GM23338 (cell line): ENCODE measurements around the gene SELE.

Source experiments
- ETS1 ChIP-seq: IDR thresholded peaks from 2 replicates; pipeline ENCODE4 v1.6.1; 2016; ENCODE audit warnings: antibody characterized with exemption
- EZH2 ChIP-seq: fragments of 200-600 bp; sonication (generic); IDR thresholded peaks from one replicate; pipeline ENCODE4 v1.8.0; 2017; ENCODE audit warnings: antibody characterized with exemption, mild to moderate bottlenecking, low read depth; ENCODE audit not compliant: unreplicated experiment
- EZH2phosphoT487 ChIP-seq: fragments of 200-600 bp; sonication (generic); IDR thresholded peaks from one replicate; pipeline ENCODE4 v1.8.1; 2018; ENCODE audit warnings: antibody characterized with exemption; ENCODE audit not compliant: unreplicated experiment
- TF ChIP-seq, protein P1 (sequence below), 2 experiments: fragments of 200-600 bp in 1 of 2; sonication (generic) in 1 of 2; conservative IDR thresholded peaks; 2 replicates each; pipeline versions ENCODE4 v1.5.1 to v1.6.1; 2016 to 2017; ENCODE audit warnings: antibody characterized with exemption in 2 of 2, low read depth in 2 of 2, mild to moderate bottlenecking in 2 of 2, moderate library complexity in 1 of 2
- TF ChIP-seq, protein P2 (sequence below): IDR thresholded peaks from one replicate; pipeline ENCODE4 v1.6.1; 2018; ENCODE audit warnings: antibody characterized with exemption; ENCODE audit not compliant: unreplicated experiment

DNA sequence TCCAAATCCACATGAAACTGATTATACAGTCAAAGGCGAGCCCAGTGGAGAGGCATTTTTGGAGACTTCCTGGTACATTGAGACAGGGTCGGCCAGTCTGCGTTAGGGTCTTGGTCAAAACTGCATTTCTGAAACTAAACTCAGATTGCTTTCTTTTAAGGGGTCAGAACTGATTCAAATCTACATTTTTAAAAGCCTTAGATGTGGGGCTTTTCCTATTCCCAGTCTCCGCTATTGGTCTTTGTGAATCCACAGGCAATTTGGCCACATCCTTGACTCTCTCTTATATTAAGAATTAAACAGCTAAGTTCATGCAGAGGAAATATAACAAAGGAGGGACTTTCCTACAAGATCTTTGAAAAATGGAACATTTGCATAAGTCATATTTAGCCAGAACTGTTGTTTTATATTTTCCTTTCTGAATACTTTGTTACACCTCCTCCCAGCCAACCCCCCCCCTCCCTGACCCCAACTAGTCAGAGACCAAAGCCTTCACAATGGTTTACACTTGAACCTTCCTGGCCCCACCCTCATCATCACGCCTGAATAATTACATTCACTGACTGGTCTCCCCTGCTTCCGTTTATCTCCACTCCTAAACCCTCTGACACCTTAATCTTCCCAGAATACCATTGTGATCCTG is 53.4 kb downstream of the SELE start:
- TF ChIP-seq, protein P1, sequence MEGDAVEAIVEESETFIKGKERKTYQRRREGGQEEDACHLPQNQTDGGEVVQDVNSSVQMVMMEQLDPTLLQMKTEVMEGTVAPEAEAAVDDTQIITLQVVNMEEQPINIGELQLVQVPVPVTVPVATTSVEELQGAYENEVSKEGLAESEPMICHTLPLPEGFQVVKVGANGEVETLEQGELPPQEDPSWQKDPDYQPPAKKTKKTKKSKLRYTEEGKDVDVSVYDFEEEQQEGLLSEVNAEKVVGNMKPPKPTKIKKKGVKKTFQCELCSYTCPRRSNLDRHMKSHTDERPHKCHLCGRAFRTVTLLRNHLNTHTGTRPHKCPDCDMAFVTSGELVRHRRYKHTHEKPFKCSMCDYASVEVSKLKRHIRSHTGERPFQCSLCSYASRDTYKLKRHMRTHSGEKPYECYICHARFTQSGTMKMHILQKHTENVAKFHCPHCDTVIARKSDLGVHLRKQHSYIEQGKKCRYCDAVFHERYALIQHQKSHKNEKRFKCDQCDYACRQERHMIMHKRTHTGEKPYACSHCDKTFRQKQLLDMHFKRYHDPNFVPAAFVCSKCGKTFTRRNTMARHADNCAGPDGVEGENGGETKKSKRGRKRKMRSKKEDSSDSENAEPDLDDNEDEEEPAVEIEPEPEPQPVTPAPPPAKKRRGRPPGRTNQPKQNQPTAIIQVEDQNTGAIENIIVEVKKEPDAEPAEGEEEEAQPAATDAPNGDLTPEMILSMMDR (conservative IDR thresholded peaks at IDR 0.05; ENCODE audit: low read depth in 2 of 2), result no peak
- TF ChIP-seq EZH2phosphoT487 (no peak), EZH2 (no peak), ETS1 (no peak)
- TF ChIP-seq, protein P2, sequence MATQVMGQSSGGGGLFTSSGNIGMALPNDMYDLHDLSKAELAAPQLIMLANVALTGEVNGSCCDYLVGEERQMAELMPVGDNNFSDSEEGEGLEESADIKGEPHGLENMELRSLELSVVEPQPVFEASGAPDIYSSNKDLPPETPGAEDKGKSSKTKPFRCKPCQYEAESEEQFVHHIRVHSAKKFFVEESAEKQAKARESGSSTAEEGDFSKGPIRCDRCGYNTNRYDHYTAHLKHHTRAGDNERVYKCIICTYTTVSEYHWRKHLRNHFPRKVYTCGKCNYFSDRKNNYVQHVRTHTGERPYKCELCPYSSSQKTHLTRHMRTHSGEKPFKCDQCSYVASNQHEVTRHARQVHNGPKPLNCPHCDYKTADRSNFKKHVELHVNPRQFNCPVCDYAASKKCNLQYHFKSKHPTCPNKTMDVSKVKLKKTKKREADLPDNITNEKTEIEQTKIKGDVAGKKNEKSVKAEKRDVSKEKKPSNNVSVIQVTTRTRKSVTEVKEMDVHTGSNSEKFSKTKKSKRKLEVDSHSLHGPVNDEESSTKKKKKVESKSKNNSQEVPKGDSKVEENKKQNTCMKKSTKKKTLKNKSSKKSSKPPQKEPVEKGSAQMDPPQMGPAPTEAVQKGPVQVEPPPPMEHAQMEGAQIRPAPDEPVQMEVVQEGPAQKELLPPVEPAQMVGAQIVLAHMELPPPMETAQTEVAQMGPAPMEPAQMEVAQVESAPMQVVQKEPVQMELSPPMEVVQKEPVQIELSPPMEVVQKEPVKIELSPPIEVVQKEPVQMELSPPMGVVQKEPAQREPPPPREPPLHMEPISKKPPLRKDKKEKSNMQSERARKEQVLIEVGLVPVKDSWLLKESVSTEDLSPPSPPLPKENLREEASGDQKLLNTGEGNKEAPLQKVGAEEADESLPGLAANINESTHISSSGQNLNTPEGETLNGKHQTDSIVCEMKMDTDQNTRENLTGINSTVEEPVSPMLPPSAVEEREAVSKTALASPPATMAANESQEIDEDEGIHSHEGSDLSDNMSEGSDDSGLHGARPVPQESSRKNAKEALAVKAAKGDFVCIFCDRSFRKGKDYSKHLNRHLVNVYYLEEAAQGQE, result no peak
